ENCODE data around the gene CCL5. TPM values are rescaled to one million over a fixed set of nuclear protein-coding genes. Genes with fewer than 3 reads are reported as not detected.
A peak's percentile ranks its signal among the peaks of the same experiment; 100 is the strongest.

Gene CCL5
- 26.7 TPM for total RNA-seq
- 27.4 TPM for polyA plus RNA-seq
- long read RNA-seq, donor 1 = 0 reads
- long read RNA-seq, donor 2 = 0 reads
- long read RNA-seq, donor 3, transcript CCL5-201 (3 exons, 1,365 nt) = major isoform, 28 of 29 reads
- long read RNA-seq, donor 3, partial matches to known transcripts = 0 of 29 reads
- long read RNA-seq, donor 3, other reads (novel, unspliced or antisense) = 0 of 29 reads
- long read RNA-seq, donor 4, transcript CCL5-201 (3 exons, 1,365 nt) = major isoform, 15 of 15 reads
- long read RNA-seq, donor 4, partial matches to known transcripts = 0 of 15 reads
- long read RNA-seq, donor 4, other reads (novel, unspliced or antisense) = 0 of 15 reads
- long read RNA-seq, donor 5, transcript CCL5-201 (3 exons, 1,365 nt) = major isoform, 29 of 29 reads
- long read RNA-seq, donor 5, partial matches to known transcripts = 0 of 29 reads
- long read RNA-seq, donor 5, other reads (novel, unspliced or antisense) = 0 of 29 reads
- long read RNA-seq, donor 6, transcript CCL5-201 (3 exons, 1,365 nt) = major isoform, 8 of 8 reads
- long read RNA-seq, donor 6, partial matches to known transcripts = 0 of 8 reads
- long read RNA-seq, donor 6, other reads (novel, unspliced or antisense) = 0 of 8 reads
- long read RNA-seq, donor 7, transcript CCL5-201 (3 exons, 1,365 nt) = major isoform, 13 of 13 reads
- long read RNA-seq, donor 7, partial matches to known transcripts = 0 of 13 reads
- long read RNA-seq, donor 7, other reads (novel, unspliced or antisense) = 0 of 13 reads
- long read RNA-seq, donor 8, transcript CCL5-201 (3 exons, 1,365 nt) = major isoform, 10 of 10 reads
- long read RNA-seq, donor 8, partial matches to known transcripts = 0 of 10 reads
- long read RNA-seq, donor 8, other reads (novel, unspliced or antisense) = 0 of 10 reads
- long read RNA-seq, donor 9, partial matches to known transcripts = 0 of 4 reads
- long read RNA-seq, donor 9, other reads (novel, unspliced or antisense) = 0 of 4 reads
- long read RNA-seq, donor 10, transcript CCL5-201 (3 exons, 1,365 nt) = major isoform, 8 of 8 reads
- long read RNA-seq, donor 10, partial matches to known transcripts = 0 of 8 reads
- long read RNA-seq, donor 10, other reads (novel, unspliced or antisense) = 0 of 8 reads

- H3K4me3 ChIP-seq (ENCODE audit: low read length in 2 of 2) = no peak within 1 kb of the TSS
- peak within 1 kb of the TSS in 1 of 2 donors; percentile 55 for H3K27ac ChIP-seq (ENCODE audit: low read depth in 1 of 2, low read length in 1 of 2)
- WGBS = 87% methylated on average over 11 of the region's 11 CpGs
- no peak for DNase-seq (ENCODE audit: low read depth in 6 of 9, low spot score in 9 of 9)
- peaks cover 9 to 20% of the 10 kb centered on the region in 2 donors for H3K4me1 ChIP-seq (ENCODE audit: control insufficient read depth in 2 of 2, insufficient read depth in 2 of 2, low read length in 2 of 2)
- H3K9me3 ChIP-seq (ENCODE audit: control insufficient read depth in 2 of 2, insufficient read depth in 1 of 2, low read length in 1 of 2) = no peaks in the 10 kb centered on the region
- H3K27me3 ChIP-seq (ENCODE audit: control insufficient read depth in 2 of 2, insufficient read depth in 1 of 2, low read length in 1 of 2) = no peaks in the 10 kb centered on the region
- H3K36me3 ChIP-seq (ENCODE audit: control insufficient read depth in 2 of 2, insufficient read depth in 2 of 2, low read length in 1 of 2) = no peaks in the 10 kb centered on the region
Measured at GRCh38 chr17:35879773-35880654, at the start of gene CCL5. TSS of gene CCL5 (minus strand) at chr17:35880360.

- Histone ChIP-seq H3K9me3 (ENCODE audit: control insufficient read depth in 2 of 2, insufficient read depth in 1 of 2, low read length in 1 of 2) (no peaks in the 10 kb centered on the region), H3K27me3 (ENCODE audit: control insufficient read depth in 2 of 2, insufficient read depth in 1 of 2, low read length in 1 of 2) (no peaks in the 10 kb centered on the region), H3K4me1 (ENCODE audit: control insufficient read depth in 2 of 2, insufficient read depth in 2 of 2, low read length in 2 of 2) (peaks cover 13 to 14% of the 10 kb centered on the region in 2 donors), H3K36me3 (ENCODE audit: control insufficient read depth in 2 of 2, insufficient read depth in 2 of 2, low read length in 1 of 2) (peaks cover 2 to 3% of the 10 kb centered on the region in 2 donors), H3K27ac (ENCODE audit: low read depth in 1 of 2, low read length in 1 of 2) (no peak overlapping the region), H3K4me3 (ENCODE audit: low read length in 2 of 2) (no peak overlapping the region)
- DNase-seq (ENCODE audit: low read depth in 6 of 9, low spot score in 9 of 9) = no peak
Measured at GRCh38 chr17:35927714-35928113, 47.6 kb upstream of the CCL5 start.

- WGBS = 97% methylated on average over 6 of the region's 6 CpGs
- no peaks in the 10 kb centered on the region for H3K27me3 ChIP-seq (ENCODE audit: control insufficient read depth in 2 of 2, insufficient read depth in 1 of 2, low read length in 1 of 2)
- H3K27ac ChIP-seq (ENCODE audit: low read depth in 1 of 2, low read length in 1 of 2) = no peak overlapping the region
- peaks cover 3 to 4% of the 10 kb centered on the region in 2 donors for H3K36me3 ChIP-seq (ENCODE audit: control insufficient read depth in 2 of 2, insufficient read depth in 2 of 2, low read length in 1 of 2)
- H3K4me3 ChIP-seq (ENCODE audit: low read length in 2 of 2) = no peak overlapping the region
- H3K9me3 ChIP-seq (ENCODE audit: control insufficient read depth in 2 of 2, insufficient read depth in 1 of 2, low read length in 1 of 2) = no peaks in the 10 kb centered on the region
- H3K4me1 ChIP-seq (ENCODE audit: control insufficient read depth in 2 of 2, insufficient read depth in 2 of 2, low read length in 2 of 2) = peaks cover 0 to 4% of the 10 kb centered on the region in 2 donors
- DNase-seq (ENCODE audit: low read depth in 6 of 9, low spot score in 9 of 9) = no peak
Measured at GRCh38 chr17:35923609-35924114, 43.5 kb upstream of the CCL5 start.

- Histone ChIP-seq H3K9me3 (ENCODE audit: control insufficient read depth in 2 of 2, insufficient read depth in 1 of 2, low read length in 1 of 2) (no peaks in the 10 kb centered on the region), H3K27me3 (ENCODE audit: control insufficient read depth in 2 of 2, insufficient read depth in 1 of 2, low read length in 1 of 2) (no peaks in the 10 kb centered on the region), H3K4me3 (ENCODE audit: low read length in 2 of 2) (no peak overlapping the region), H3K27ac (ENCODE audit: low read depth in 1 of 2, low read length in 1 of 2) (no peak overlapping the region), H3K4me1 (ENCODE audit: control insufficient read depth in 2 of 2, insufficient read depth in 2 of 2, low read length in 2 of 2) (peaks cover 0 to 4% of the 10 kb centered on the region in 2 donors), H3K36me3 (ENCODE audit: control insufficient read depth in 2 of 2, insufficient read depth in 2 of 2, low read length in 1 of 2) (peaks cover 4 to 7% of the 10 kb centered on the region in 2 donors)
- WGBS = 97% methylated on average over 1 of the region's 1 CpG
- no peak for DNase-seq (ENCODE audit: low read depth in 6 of 9, low spot score in 9 of 9)
Measured at GRCh38 chr17:35920229-35920628, 40.1 kb upstream of the CCL5 start.

- Histone ChIP-seq H3K27me3 (ENCODE audit: control insufficient read depth in 2 of 2, insufficient read depth in 1 of 2, low read length in 1 of 2) (no peaks in the 10 kb centered on the region), H3K4me3 (ENCODE audit: low read length in 2 of 2) (no peak overlapping the region), H3K9me3 (ENCODE audit: control insufficient read depth in 2 of 2, insufficient read depth in 1 of 2, low read length in 1 of 2) (no peaks in the 10 kb centered on the region), H3K4me1 (ENCODE audit: control insufficient read depth in 2 of 2, insufficient read depth in 2 of 2, low read length in 2 of 2) (no peaks in the 10 kb centered on the region), H3K27ac (ENCODE audit: low read depth in 1 of 2, low read length in 1 of 2) (no peak overlapping the region), H3K36me3 (ENCODE audit: control insufficient read depth in 2 of 2, insufficient read depth in 2 of 2, low read length in 1 of 2) (peaks cover 4 to 7% of the 10 kb centered on the region in 2 donors)
- DNase-seq (ENCODE audit: low read depth in 6 of 9, low spot score in 9 of 9) = no peak
- WGBS = 39% methylated on average over 3 of the region's 3 CpGs
Measured at GRCh38 chr17:35918665-35919064, 38.5 kb upstream of the CCL5 start.

GRCh38 chr17:35917519-35918213 lies 37.5 kb upstream of the CCL5 start:
- Histone ChIP-seq H3K9me3 (ENCODE audit: control insufficient read depth in 2 of 2, insufficient read depth in 1 of 2, low read length in 1 of 2) (no peaks in the 10 kb centered on the region), H3K27ac (ENCODE audit: low read depth in 1 of 2, low read length in 1 of 2) (no peak overlapping the region), H3K4me3 (ENCODE audit: low read length in 2 of 2) (no peak overlapping the region), H3K27me3 (ENCODE audit: control insufficient read depth in 2 of 2, insufficient read depth in 1 of 2, low read length in 1 of 2) (no peaks in the 10 kb centered on the region), H3K4me1 (ENCODE audit: control insufficient read depth in 2 of 2, insufficient read depth in 2 of 2, low read length in 2 of 2) (no peaks in the 10 kb centered on the region), H3K36me3 (ENCODE audit: control insufficient read depth in 2 of 2, insufficient read depth in 2 of 2, low read length in 1 of 2) (peaks cover 1 to 3% of the 10 kb centered on the region in 2 donors)
- 98% methylated on average over 29 of the region's 29 CpGs for WGBS
- no peak for DNase-seq (ENCODE audit: low read depth in 6 of 9, low spot score in 9 of 9)

GRCh38 chr17:35915153-35915964 lies 35.2 kb upstream of the CCL5 start:
- Histone ChIP-seq H3K27ac (ENCODE audit: low read depth in 1 of 2, low read length in 1 of 2) (no peak overlapping the region), H3K27me3 (ENCODE audit: control insufficient read depth in 2 of 2, insufficient read depth in 1 of 2, low read length in 1 of 2) (no peaks in the 10 kb centered on the region), H3K4me3 (ENCODE audit: low read length in 2 of 2) (no peak overlapping the region), H3K36me3 (ENCODE audit: control insufficient read depth in 2 of 2, insufficient read depth in 2 of 2, low read length in 1 of 2) (peaks cover 0 to 3% of the 10 kb centered on the region in 2 donors), H3K4me1 (ENCODE audit: control insufficient read depth in 2 of 2, insufficient read depth in 2 of 2, low read length in 2 of 2) (no peaks in the 10 kb centered on the region), H3K9me3 (ENCODE audit: control insufficient read depth in 2 of 2, insufficient read depth in 1 of 2, low read length in 1 of 2) (no peaks in the 10 kb centered on the region)
- WGBS = 97% methylated on average over 3 of the region's 3 CpGs
- no peak for DNase-seq (ENCODE audit: low read depth in 6 of 9, low spot score in 9 of 9)
